Type B pancreatic cell (in vitro differentiated cells): ENCODE results near the gene PIGO. TPM values are rescaled to one million over a fixed set of nuclear protein-coding genes. Genes with fewer than 3 reads are reported as not detected.
A peak's percentile ranks its signal among the peaks of the same experiment; 100 is the strongest.

Source experiments
- DNase-seq: peaks from one replicate; pipeline ENCODE4 v3.0.0; 2021; ENCODE audit warnings: mixed read lengths; ENCODE audit not compliant: unreplicated experiment; ENCODE audit errors: extremely low spot score
- H3K27ac Mint-ChIP-seq: 2 replicates; pipeline ENCODE4 v1.8.0; 2021; ENCODE audit warnings: mild to moderate bottlenecking, mixed read lengths
- H3K27me3 Mint-ChIP-seq: 2 replicates; pipeline ENCODE4 v1.8.0; 2021; ENCODE audit warnings: mixed read lengths
- H3K36me3 Mint-ChIP-seq: 2 replicates; pipeline ENCODE4 v1.8.0; 2021; ENCODE audit warnings: mixed read lengths
- H3K4me1 Mint-ChIP-seq: one replicate; pipeline ENCODE4 v1.8.0; 2021; ENCODE audit warnings: mixed read lengths; ENCODE audit not compliant: unreplicated experiment
- H3K4me3 Mint-ChIP-seq: 2 replicates; pipeline ENCODE4 v1.8.0; 2021; ENCODE audit warnings: mild to moderate bottlenecking, mixed read lengths
- H3K9me3 Mint-ChIP-seq: 2 replicates; pipeline ENCODE4 v1.8.0; 2021; ENCODE audit warnings: mixed read lengths
- CTCF ChIP-seq: fragments of 200-600 bp; sonication (generic); conservative IDR thresholded peaks from 2 replicates; pipeline ENCODE4 v1.5.0; 2021; ENCODE audit warnings: antibody characterized with exemption, mild to moderate bottlenecking
- total RNA-seq: library from RNA; stranded (reverse); gene quantifications from 2 replicates; pipeline ENCODE4 v1.2.1, GENCODE V29; 2021; ENCODE audit warnings: low replicate concordance

PIGO gene
- total RNA-seq, 1 donor from 2014 or later = 24.6 TPM

- H3K27ac Mint-ChIP-seq = peak overlapping the region; percentile 55
- no peaks in the 10 kb centered on the region for H3K27me3 Mint-ChIP-seq
- H3K36me3 Mint-ChIP-seq = peaks cover 18% of the 10 kb centered on the region
- no peak for DNase-seq
- no peak for TF ChIP-seq CTCF
- H3K9me3 Mint-ChIP-seq = no peaks in the 10 kb centered on the region
- peak overlapping the region; percentile 97 for H3K4me3 Mint-ChIP-seq
- peaks cover 20% of the 10 kb centered on the region for H3K4me1 Mint-ChIP-seq
Measured at GRCh38 chr9:35078066-35078465, 18.3 kb downstream of the PIGO start.

- Mint-ChIP-seq H3K4me3 (peak overlapping the region; percentile 97), H3K27me3 (no peaks in the 10 kb centered on the region), H3K9me3 (no peaks in the 10 kb centered on the region), H3K4me1 (peaks cover 25% of the 10 kb centered on the region), H3K36me3 (peaks cover 24% of the 10 kb centered on the region), H3K27ac (no peak overlapping the region)
- TF ChIP-seq CTCF = no peak
- no peak for DNase-seq
Measured at GRCh38 chr9:35076848-35077247, 19.5 kb downstream of the PIGO start.

GRCh38 chr9:35075358-35075757, 21.0 kb downstream of the PIGO start:
- Mint-ChIP-seq H3K27ac (no peak overlapping the region), H3K36me3 (peaks cover 25% of the 10 kb centered on the region), H3K4me3 (no peak overlapping the region), H3K9me3 (no peaks in the 10 kb centered on the region), H3K4me1 (peaks cover 30% of the 10 kb centered on the region), H3K27me3 (no peaks in the 10 kb centered on the region)
- no peak for TF ChIP-seq CTCF
- DNase-seq = no peak

- H3K4me1 Mint-ChIP-seq = peaks cover 33% of the 10 kb centered on the region
- DNase-seq = no peak
- H3K36me3 Mint-ChIP-seq = peaks cover 29% of the 10 kb centered on the region
- no peak overlapping the region for H3K27ac Mint-ChIP-seq
- H3K9me3 Mint-ChIP-seq = no peaks in the 10 kb centered on the region
- H3K27me3 Mint-ChIP-seq = no peaks in the 10 kb centered on the region
- H3K4me3 Mint-ChIP-seq = no peak overlapping the region
- TF ChIP-seq CTCF = no peak
Measured at GRCh38 chr9:35074791-35075190, 21.6 kb downstream of the PIGO start.

- no peak for TF ChIP-seq CTCF
- Mint-ChIP-seq H3K9me3 (no peaks in the 10 kb centered on the region), H3K4me3 (peak overlapping the region; percentile 1), H3K4me1 (peaks cover 33% of the 10 kb centered on the region), H3K27me3 (no peaks in the 10 kb centered on the region), H3K27ac (peak overlapping the region; percentile 23), H3K36me3 (peaks cover 29% of the 10 kb centered on the region)
- DNase-seq = no peak
Measured at GRCh38 chr9:35074141-35074540, 22.2 kb downstream of the PIGO start.

GRCh38 chr9:35073279-35073612, 23.1 kb downstream of the PIGO start:
- no peak for TF ChIP-seq CTCF
- Mint-ChIP-seq H3K27ac (peak overlapping the region; percentile 95), H3K4me3 (peak overlapping the region; percentile 95), H3K27me3 (no peaks in the 10 kb centered on the region), H3K36me3 (peaks cover 38% of the 10 kb centered on the region), H3K9me3 (no peaks in the 10 kb centered on the region), H3K4me1 (peaks cover 34% of the 10 kb centered on the region)
- no peak for DNase-seq
